Measurements from ENCODE around the gene FHIT.
A peak's percentile ranks its signal among the peaks of the same experiment; 100 is the strongest.

The FHIT gene

GRCh38 chr3:60402931-60403330 lies 848.3 kb downstream of the FHIT start:
- Histone ChIP-seq H3K4me3 (ENCODE audit: low read length) (no peak overlapping the region), H3K27me3 (ENCODE audit: insufficient read depth, low read length, poor library complexity) (no peaks in the 10 kb centered on the region), H3K27ac (ENCODE audit: low read depth, low read length) (no peak overlapping the region), H3K56ac (ENCODE audit: low read length) (no peak overlapping the region), H3K23ac (ENCODE audit: low read length) (no peak overlapping the region), H4K8ac (ENCODE audit: low read depth, low read length) (no peak overlapping the region), H2AK5ac (ENCODE audit: low read length) (no peak overlapping the region), H2BK5ac (ENCODE audit: low read length) (no peak overlapping the region), H3K79me2 (ENCODE audit: control insufficient read depth, insufficient read depth, low read length) (no peaks in the 10 kb centered on the region), H3K18ac (ENCODE audit: low read length) (no peak overlapping the region), H3K4me2 (ENCODE audit: low read length) (no peak overlapping the region), H2BK120ac (ENCODE audit: low read depth, low read length) (no peak overlapping the region), H3K4ac (ENCODE audit: low read depth, low read length) (no peak overlapping the region), H4K5ac (ENCODE audit: low read length) (no peak overlapping the region), H3K79me1 (ENCODE audit: low read length) (no peaks in the 10 kb centered on the region), H3K4me1 (ENCODE audit: control insufficient read depth, low read depth, low read length) (peaks cover 11% of the 10 kb centered on the region), H3K36me3 (ENCODE audit: control insufficient read depth, insufficient read depth, low read length) (no peaks in the 10 kb centered on the region), H3K9ac (ENCODE audit: low read length) (no peak overlapping the region), H2BK15ac (replicated peaks; ENCODE audit: low read depth) (peak overlapping the region; percentile 57)
- WGBS (ENCODE audit: extremely low coverage, insufficient coverage, low lambda C conversion rate) = no CpG with 5 or more reads among the region's 2 CpGs
- no peak for DNase-seq

GRCh38 chr3:60399861-60400845 lies 851.1 kb downstream of the FHIT start:
- DNase-seq = peak; percentile 50
- no peaks in the 10 kb centered on the region for H3K27me3 ChIP-seq (ENCODE audit: insufficient read depth, low read length, poor library complexity)
- H3K9ac ChIP-seq (ENCODE audit: low read length) = no peak overlapping the region
- H3K4me2 ChIP-seq (ENCODE audit: low read length) = no peak overlapping the region
- H3K4me3 ChIP-seq (ENCODE audit: low read length) = no peak overlapping the region
- H3K56ac ChIP-seq (ENCODE audit: low read length) = no peak overlapping the region
- no CpG with 5 or more reads among the region's 7 CpGs for WGBS (ENCODE audit: extremely low coverage, insufficient coverage, low lambda C conversion rate)
- H3K23ac ChIP-seq (ENCODE audit: low read length) = no peak overlapping the region
- no peak overlapping the region for H3K4ac ChIP-seq (ENCODE audit: low read depth, low read length)
- H3K36me3 ChIP-seq (ENCODE audit: control insufficient read depth, insufficient read depth, low read length) = no peaks in the 10 kb centered on the region
- no peaks in the 10 kb centered on the region for H3K79me2 ChIP-seq (ENCODE audit: control insufficient read depth, insufficient read depth, low read length)
- no peak overlapping the region for H2AK5ac ChIP-seq (ENCODE audit: low read length)
- no peaks in the 10 kb centered on the region for H3K79me1 ChIP-seq (ENCODE audit: low read length)
- H2BK5ac ChIP-seq (ENCODE audit: low read length) = peak overlapping the region; percentile 20
- no peak overlapping the region for H3K27ac ChIP-seq (ENCODE audit: low read depth, low read length)
- H3K18ac ChIP-seq (ENCODE audit: low read length) = no peak overlapping the region
- no peak overlapping the region for H2BK15ac ChIP-seq (replicated peaks; ENCODE audit: low read depth)
- H2BK120ac ChIP-seq (ENCODE audit: low read depth, low read length) = no peak overlapping the region
- H3K4me1 ChIP-seq (ENCODE audit: control insufficient read depth, low read depth, low read length) = peaks cover 11% of the 10 kb centered on the region
- H4K8ac ChIP-seq (ENCODE audit: low read depth, low read length) = no peak overlapping the region
- H4K5ac ChIP-seq (ENCODE audit: low read length) = no peak overlapping the region

- Histone ChIP-seq H4K8ac (ENCODE audit: low read depth, low read length) (no peak overlapping the region), H3K9ac (ENCODE audit: low read length) (no peak overlapping the region), H3K4me2 (ENCODE audit: low read length) (no peak overlapping the region), H3K4me3 (ENCODE audit: low read length) (no peak overlapping the region), H3K27ac (ENCODE audit: low read depth, low read length) (no peak overlapping the region), H3K36me3 (ENCODE audit: control insufficient read depth, insufficient read depth, low read length) (no peaks in the 10 kb centered on the region), H3K79me1 (ENCODE audit: low read length) (no peaks in the 10 kb centered on the region), H3K4ac (ENCODE audit: low read depth, low read length) (no peak overlapping the region), H3K4me1 (ENCODE audit: control insufficient read depth, low read depth, low read length) (peaks cover 11% of the 10 kb centered on the region), H3K79me2 (ENCODE audit: control insufficient read depth, insufficient read depth, low read length) (no peaks in the 10 kb centered on the region), H2BK5ac (ENCODE audit: low read length) (no peak overlapping the region), H2AK5ac (ENCODE audit: low read length) (no peak overlapping the region), H3K23ac (ENCODE audit: low read length) (no peak overlapping the region), H3K18ac (ENCODE audit: low read length) (no peak overlapping the region), H4K5ac (ENCODE audit: low read length) (no peak overlapping the region), H3K27me3 (ENCODE audit: insufficient read depth, low read length, poor library complexity) (no peaks in the 10 kb centered on the region), H3K56ac (ENCODE audit: low read length) (no peak overlapping the region), H2BK15ac (replicated peaks; ENCODE audit: low read depth) (no peak overlapping the region), H2BK120ac (ENCODE audit: low read depth, low read length) (no peak overlapping the region)
- no peak for DNase-seq
- no CpG with 5 or more reads among the region's 3 CpGs for WGBS (ENCODE audit: extremely low coverage, insufficient coverage, low lambda C conversion rate)
These were observed 852.0 kb downstream of the FHIT start for GRCh38 chr3:60399292-60399691.

- H3K4me2 ChIP-seq (ENCODE audit: low read length) = no peak overlapping the region
- H3K4me1 ChIP-seq (ENCODE audit: control insufficient read depth, low read depth, low read length) = peaks cover under 1% of the 10 kb centered on the region
- no peaks in the 10 kb centered on the region for H3K79me1 ChIP-seq (ENCODE audit: low read length)
- H3K4me3 ChIP-seq (ENCODE audit: low read length) = no peak overlapping the region
- H2BK120ac ChIP-seq (ENCODE audit: low read depth, low read length) = no peak overlapping the region
- no peak overlapping the region for H4K5ac ChIP-seq (ENCODE audit: low read length)
- no peak overlapping the region for H2AK5ac ChIP-seq (ENCODE audit: low read length)
- no peak overlapping the region for H3K4ac ChIP-seq (ENCODE audit: low read depth, low read length)
- no peak overlapping the region for H3K18ac ChIP-seq (ENCODE audit: low read length)
- H2BK15ac ChIP-seq (replicated peaks; ENCODE audit: low read depth) = no peak overlapping the region
- H3K27me3 ChIP-seq (ENCODE audit: insufficient read depth, low read length, poor library complexity) = no peaks in the 10 kb centered on the region
- H3K9ac ChIP-seq (ENCODE audit: low read length) = no peak overlapping the region
- no peak overlapping the region for H3K23ac ChIP-seq (ENCODE audit: low read length)
- H3K56ac ChIP-seq (ENCODE audit: low read length) = no peak overlapping the region
- DNase-seq = no peak
- no peaks in the 10 kb centered on the region for H3K79me2 ChIP-seq (ENCODE audit: control insufficient read depth, insufficient read depth, low read length)
- no peak overlapping the region for H3K27ac ChIP-seq (ENCODE audit: low read depth, low read length)
- no peak overlapping the region for H4K8ac ChIP-seq (ENCODE audit: low read depth, low read length)
- no peak overlapping the region for H2BK5ac ChIP-seq (ENCODE audit: low read length)
- no CpG with 5 or more reads among the region's 4 CpGs for WGBS (ENCODE audit: extremely low coverage, insufficient coverage, low lambda C conversion rate)
- no peaks in the 10 kb centered on the region for H3K36me3 ChIP-seq (ENCODE audit: control insufficient read depth, insufficient read depth, low read length)
These were observed 856.0 kb downstream of the FHIT start for GRCh38 chr3:60395173-60395762.

DNA sequence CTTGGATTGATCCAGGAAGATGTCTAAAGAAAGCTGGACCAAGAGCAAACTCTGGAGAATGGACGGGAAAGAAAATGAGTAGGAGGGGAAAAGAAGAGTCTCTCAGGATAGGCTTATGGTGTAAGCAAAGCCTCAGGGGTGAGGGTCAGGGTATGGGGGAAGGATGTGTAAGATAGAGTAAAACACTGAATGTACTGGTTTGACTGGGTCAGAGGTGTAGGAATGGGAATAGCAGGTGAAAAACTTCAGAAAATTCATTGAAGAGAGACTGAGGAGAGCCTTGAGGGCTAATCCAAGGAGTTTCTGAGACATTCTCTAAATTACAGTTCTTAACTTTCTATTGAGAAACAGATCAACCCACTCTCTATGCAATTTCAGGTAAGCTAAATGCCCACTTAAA lies 857.3 kb downstream of the FHIT start:
- DNase-seq = no peak
- Histone ChIP-seq H3K4me3 (ENCODE audit: low read length) (no peak overlapping the region), H2BK15ac (replicated peaks; ENCODE audit: low read depth) (no peak overlapping the region), H2BK5ac (ENCODE audit: low read length) (no peak overlapping the region), H3K36me3 (ENCODE audit: control insufficient read depth, insufficient read depth, low read length) (no peaks in the 10 kb centered on the region), H3K4ac (ENCODE audit: low read depth, low read length) (no peak overlapping the region), H3K18ac (ENCODE audit: low read length) (no peak overlapping the region), H2AK5ac (ENCODE audit: low read length) (no peak overlapping the region), H4K5ac (ENCODE audit: low read length) (no peak overlapping the region), H3K79me1 (ENCODE audit: low read length) (no peaks in the 10 kb centered on the region), H2BK120ac (ENCODE audit: low read depth, low read length) (no peak overlapping the region), H3K79me2 (ENCODE audit: control insufficient read depth, insufficient read depth, low read length) (no peaks in the 10 kb centered on the region), H3K27ac (ENCODE audit: low read depth, low read length) (no peak overlapping the region), H3K4me1 (ENCODE audit: control insufficient read depth, low read depth, low read length) (no peaks in the 10 kb centered on the region), H3K23ac (ENCODE audit: low read length) (no peak overlapping the region), H3K4me2 (ENCODE audit: low read length) (no peak overlapping the region), H3K56ac (ENCODE audit: low read length) (no peak overlapping the region), H3K9ac (ENCODE audit: low read length) (no peak overlapping the region), H4K8ac (ENCODE audit: low read depth, low read length) (no peak overlapping the region), H3K27me3 (ENCODE audit: insufficient read depth, low read length, poor library complexity) (no peaks in the 10 kb centered on the region)
- WGBS (ENCODE audit: extremely low coverage, insufficient coverage, low lambda C conversion rate) = no CpG with 5 or more reads among the region's 1 CpG
